ENCODE results near the gene FREM2.

FREM2 gene

DNA sequence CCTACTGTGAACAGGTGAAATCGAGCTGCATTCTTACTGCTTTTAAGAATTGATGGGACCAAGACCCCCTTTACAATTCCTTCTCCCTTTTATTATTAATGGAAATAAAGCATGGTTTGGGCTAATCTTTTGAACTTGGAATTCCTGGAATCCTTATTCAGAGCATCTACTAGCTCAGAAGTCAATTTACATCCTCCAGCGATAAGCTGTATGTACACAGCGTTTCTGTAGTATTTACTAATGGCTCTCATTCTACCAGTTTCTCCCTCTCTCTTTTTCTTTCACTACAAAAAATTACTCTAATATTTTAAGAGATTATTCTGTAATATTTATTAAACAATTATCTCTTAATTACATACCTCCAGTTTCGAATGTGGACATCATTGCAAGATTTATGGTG is 31.5 kb downstream of the FREM2 start:
- Histone ChIP-seq H3K27ac (ENCODE audit: poor library complexity, severe bottlenecking) (no peak overlapping the region), H3K9me3 (ENCODE audit: severe bottlenecking) (no peaks in the 10 kb centered on the region), H3K4me3 (ENCODE audit: severe bottlenecking) (no peak overlapping the region), H3K27me3 (ENCODE audit: insufficient read depth, poor library complexity, severe bottlenecking) (no peaks in the 10 kb centered on the region), H3K36me3 (ENCODE audit: low read depth) (no peaks in the 10 kb centered on the region), H3K4me1 (ENCODE audit: insufficient read depth, poor library complexity, severe bottlenecking) (no peaks in the 10 kb centered on the region)
- TF ChIP-seq, protein P1, sequence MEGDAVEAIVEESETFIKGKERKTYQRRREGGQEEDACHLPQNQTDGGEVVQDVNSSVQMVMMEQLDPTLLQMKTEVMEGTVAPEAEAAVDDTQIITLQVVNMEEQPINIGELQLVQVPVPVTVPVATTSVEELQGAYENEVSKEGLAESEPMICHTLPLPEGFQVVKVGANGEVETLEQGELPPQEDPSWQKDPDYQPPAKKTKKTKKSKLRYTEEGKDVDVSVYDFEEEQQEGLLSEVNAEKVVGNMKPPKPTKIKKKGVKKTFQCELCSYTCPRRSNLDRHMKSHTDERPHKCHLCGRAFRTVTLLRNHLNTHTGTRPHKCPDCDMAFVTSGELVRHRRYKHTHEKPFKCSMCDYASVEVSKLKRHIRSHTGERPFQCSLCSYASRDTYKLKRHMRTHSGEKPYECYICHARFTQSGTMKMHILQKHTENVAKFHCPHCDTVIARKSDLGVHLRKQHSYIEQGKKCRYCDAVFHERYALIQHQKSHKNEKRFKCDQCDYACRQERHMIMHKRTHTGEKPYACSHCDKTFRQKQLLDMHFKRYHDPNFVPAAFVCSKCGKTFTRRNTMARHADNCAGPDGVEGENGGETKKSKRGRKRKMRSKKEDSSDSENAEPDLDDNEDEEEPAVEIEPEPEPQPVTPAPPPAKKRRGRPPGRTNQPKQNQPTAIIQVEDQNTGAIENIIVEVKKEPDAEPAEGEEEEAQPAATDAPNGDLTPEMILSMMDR (IDR thresholded peaks at IDR 0.05; ENCODE audit: poor library complexity, severe bottlenecking): no peak
- no peak for DNase-seq (ENCODE audit: low spot score)
- no peak for ATAC-seq (ENCODE audit: low read depth)

DNA sequence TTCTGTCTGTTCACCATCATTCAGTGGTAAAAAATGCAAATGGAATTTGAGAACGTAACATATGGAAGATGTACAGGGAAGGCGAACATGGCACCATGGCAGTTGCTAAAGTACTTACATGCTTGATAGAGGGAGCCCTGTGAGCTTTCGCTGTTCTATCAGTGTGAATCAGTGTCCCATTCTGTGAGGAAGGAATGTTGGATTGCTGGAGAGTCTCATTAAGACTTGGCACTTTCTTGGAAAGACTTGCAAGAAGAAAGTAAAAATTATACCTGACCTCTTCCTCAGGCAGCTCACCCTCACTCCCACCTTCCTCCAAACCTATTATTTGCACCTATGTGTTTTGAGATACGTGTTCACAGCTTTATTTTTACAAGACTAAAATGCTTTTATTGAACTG is 43.5 kb downstream of the FREM2 start:
- H3K27ac ChIP-seq (ENCODE audit: poor library complexity, severe bottlenecking): no peak overlapping the region
- no peaks in the 10 kb centered on the region for H3K4me1 ChIP-seq (ENCODE audit: insufficient read depth, poor library complexity, severe bottlenecking)
- ATAC-seq (ENCODE audit: low read depth) (no peak), DNase-seq (ENCODE audit: low spot score) (no peak)
- H3K4me3 ChIP-seq (ENCODE audit: severe bottlenecking): no peak overlapping the region
- no peaks in the 10 kb centered on the region for H3K36me3 ChIP-seq (ENCODE audit: low read depth)
- peaks cover 7% of the 10 kb centered on the region for H3K27me3 ChIP-seq (ENCODE audit: insufficient read depth, poor library complexity, severe bottlenecking)
- TF ChIP-seq, protein P1 (IDR thresholded peaks at IDR 0.05; ENCODE audit: poor library complexity, severe bottlenecking): no peak
- H3K9me3 ChIP-seq (ENCODE audit: severe bottlenecking): no peaks in the 10 kb centered on the region

GRCh38 chr13:38733146-38733545 is 46.3 kb downstream of the FREM2 start:
- TF ChIP-seq, protein P1 (IDR thresholded peaks at IDR 0.05; ENCODE audit: poor library complexity, severe bottlenecking): no peak
- DNase-seq (ENCODE audit: low spot score) (no peak), ATAC-seq (ENCODE audit: low read depth) (no peak)
- no peaks in the 10 kb centered on the region for H3K36me3 ChIP-seq (ENCODE audit: low read depth)
- H3K27ac ChIP-seq (ENCODE audit: poor library complexity, severe bottlenecking): no peak overlapping the region
- peaks cover 5% of the 10 kb centered on the region for H3K27me3 ChIP-seq (ENCODE audit: insufficient read depth, poor library complexity, severe bottlenecking)
- no peaks in the 10 kb centered on the region for H3K4me1 ChIP-seq (ENCODE audit: insufficient read depth, poor library complexity, severe bottlenecking)
- no peaks in the 10 kb centered on the region for H3K9me3 ChIP-seq (ENCODE audit: severe bottlenecking)
- H3K4me3 ChIP-seq (ENCODE audit: severe bottlenecking): no peak overlapping the region

GRCh38 chr13:38735665-38736440 is 49.0 kb downstream of the FREM2 start:
- DNase-seq (ENCODE audit: low spot score) (no peak), ATAC-seq (ENCODE audit: low read depth) (no peak)
- H3K36me3 ChIP-seq (ENCODE audit: low read depth): no peaks in the 10 kb centered on the region
- TF ChIP-seq, protein P1 (IDR thresholded peaks at IDR 0.05; ENCODE audit: poor library complexity, severe bottlenecking): no peak
- H3K9me3 ChIP-seq (ENCODE audit: severe bottlenecking): no peaks in the 10 kb centered on the region
- H3K27me3 ChIP-seq (ENCODE audit: insufficient read depth, poor library complexity, severe bottlenecking): peaks cover 3% of the 10 kb centered on the region
- H3K4me3 ChIP-seq (ENCODE audit: severe bottlenecking): no peak overlapping the region
- H3K27ac ChIP-seq (ENCODE audit: poor library complexity, severe bottlenecking): no peak overlapping the region
- no peaks in the 10 kb centered on the region for H3K4me1 ChIP-seq (ENCODE audit: insufficient read depth, poor library complexity, severe bottlenecking)

DNA sequence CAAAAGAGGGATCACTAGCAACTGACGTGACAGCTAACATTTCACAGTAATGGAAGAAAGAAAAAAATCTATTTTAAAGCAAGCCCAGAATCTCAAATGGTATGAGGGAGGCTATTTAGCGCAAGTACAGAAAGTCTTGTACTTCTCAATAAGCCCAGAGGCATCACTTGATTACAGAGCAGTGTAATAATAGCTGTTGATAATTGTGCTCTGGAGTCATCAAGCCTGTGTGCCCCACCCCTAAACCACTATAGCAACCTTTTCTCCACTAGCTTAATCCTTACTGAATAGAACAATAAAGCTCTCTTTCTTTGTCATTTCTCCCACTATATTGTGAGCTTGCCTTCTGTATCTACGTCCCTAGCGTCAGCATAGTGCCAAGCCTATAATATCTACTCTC is 56.6 kb downstream of the FREM2 start:
- Histone ChIP-seq H3K27me3 (ENCODE audit: insufficient read depth, poor library complexity, severe bottlenecking) (no peaks in the 10 kb centered on the region), H3K4me1 (ENCODE audit: insufficient read depth, poor library complexity, severe bottlenecking) (no peaks in the 10 kb centered on the region), H3K36me3 (ENCODE audit: low read depth) (no peaks in the 10 kb centered on the region), H3K9me3 (ENCODE audit: severe bottlenecking) (no peaks in the 10 kb centered on the region), H3K4me3 (ENCODE audit: severe bottlenecking) (no peak overlapping the region), H3K27ac (ENCODE audit: poor library complexity, severe bottlenecking) (no peak overlapping the region)
- DNase-seq (ENCODE audit: low spot score) (no peak), ATAC-seq (ENCODE audit: low read depth) (no peak)
- TF ChIP-seq, protein P1 (IDR thresholded peaks at IDR 0.05; ENCODE audit: poor library complexity, severe bottlenecking): no peak

Data from RWPE2 (cell line).